Measurements from ENCODE around the gene NTNG1.

The NTNG1 gene

GRCh38 chr1:107433635-107434360 lies 293.0 kb downstream of the NTNG1 start:
- DNase-seq (no peak), ATAC-seq (ENCODE audit: insufficient read depth, low read depth) (no peak)
- Histone ChIP-seq H3K4me3 (ENCODE audit: low read depth in 1 of 2, low read length in 2 of 2) (no peak overlapping the region), H3K27ac (ENCODE audit: low read length) (no peak overlapping the region), H3K4me2 (ENCODE audit: insufficient read depth, low read length) (no peak overlapping the region), H3K36me3 (ENCODE audit: insufficient read depth, low read length) (no peaks in the 10 kb centered on the region), H4K20me1 (ENCODE audit: insufficient read depth, low read length) (no peaks in the 10 kb centered on the region), H2AFZ (ENCODE audit: low read depth, low read length) (no peak overlapping the region), H3K27me3 (ENCODE audit: insufficient read depth, low read length, poor library complexity) (no peaks in the 10 kb centered on the region), H3K9ac (ENCODE audit: low read depth, low read length) (no peak overlapping the region), H3K79me2 (ENCODE audit: insufficient read depth, low read length) (no peaks in the 10 kb centered on the region), H3K9me3 (ENCODE audit: insufficient read depth, low read length, severe bottlenecking) (no peaks in the 10 kb centered on the region), H3K4me1 (ENCODE audit: insufficient read depth, low read length) (no peaks in the 10 kb centered on the region)
- TF ChIP-seq EZH2 (IDR thresholded peaks at IDR 0.05; ENCODE audit: borderline replicate concordance, low read depth, low read length, severe bottlenecking): no peak

DNA sequence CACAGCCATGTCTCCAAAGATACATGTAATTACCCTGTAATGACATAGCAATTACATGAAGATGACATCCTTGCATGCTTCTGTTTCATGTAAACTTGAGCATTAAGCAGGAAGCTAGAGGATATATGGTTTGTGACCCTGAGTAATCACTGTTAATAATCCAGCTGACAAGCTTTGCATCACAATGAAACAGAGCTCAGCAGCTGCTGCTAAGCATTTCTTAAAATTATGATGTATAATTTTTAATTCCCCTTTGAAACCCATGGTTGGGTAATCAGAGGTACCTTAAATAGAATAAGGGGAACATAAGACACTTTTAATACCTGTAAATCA lies 293.5 kb downstream of the NTNG1 start:
- no peak overlapping the region for H3K4me3 ChIP-seq (ENCODE audit: low read depth in 1 of 2, low read length in 2 of 2)
- no peaks in the 10 kb centered on the region for H3K4me1 ChIP-seq (ENCODE audit: insufficient read depth, low read length)
- DNase-seq (no peak), ATAC-seq (ENCODE audit: insufficient read depth, low read depth) (no peak)
- no peaks in the 10 kb centered on the region for H3K79me2 ChIP-seq (ENCODE audit: insufficient read depth, low read length)
- no peaks in the 10 kb centered on the region for H3K27me3 ChIP-seq (ENCODE audit: insufficient read depth, low read length, poor library complexity)
- no peaks in the 10 kb centered on the region for H4K20me1 ChIP-seq (ENCODE audit: insufficient read depth, low read length)
- H3K9me3 ChIP-seq (ENCODE audit: insufficient read depth, low read length, severe bottlenecking): no peaks in the 10 kb centered on the region
- H3K27ac ChIP-seq (ENCODE audit: low read length): no peak overlapping the region
- no peak overlapping the region for H3K4me2 ChIP-seq (ENCODE audit: insufficient read depth, low read length)
- H2AFZ ChIP-seq (ENCODE audit: low read depth, low read length): no peak overlapping the region
- no peak for TF ChIP-seq EZH2 (IDR thresholded peaks at IDR 0.05; ENCODE audit: borderline replicate concordance, low read depth, low read length, severe bottlenecking)
- no peak for TF ChIP-seq CTCF (IDR thresholded peaks at IDR 0.05; ENCODE audit: borderline replicate concordance, extremely low read depth, low read length, poor library complexity, severe bottlenecking)
- no peaks in the 10 kb centered on the region for H3K36me3 ChIP-seq (ENCODE audit: insufficient read depth, low read length)
- H3K9ac ChIP-seq (ENCODE audit: low read depth, low read length): no peak overlapping the region

GRCh38 chr1:107436552-107437241 lies 295.9 kb downstream of the NTNG1 start:
- no peak overlapping the region for H3K4me2 ChIP-seq (ENCODE audit: insufficient read depth, low read length)
- no peaks in the 10 kb centered on the region; the same call in 1 of the 2 replicates for H3K4me1 ChIP-seq (ENCODE audit: insufficient read depth, low read length)
- TF ChIP-seq CTCF (IDR thresholded peaks at IDR 0.05; ENCODE audit: borderline replicate concordance, extremely low read depth, low read length, poor library complexity, severe bottlenecking) (no peak), EZH2 (IDR thresholded peaks at IDR 0.05; ENCODE audit: borderline replicate concordance, low read depth, low read length, severe bottlenecking) (no peak)

GRCh38 chr1:107439567-107439966 lies 298.7 kb downstream of the NTNG1 start:
- Histone ChIP-seq H3K9me3 (ENCODE audit: insufficient read depth, low read length, severe bottlenecking) (no peaks in the 10 kb centered on the region), H3K4me2 (ENCODE audit: insufficient read depth, low read length) (no peak overlapping the region), H3K36me3 (ENCODE audit: insufficient read depth, low read length) (no peaks in the 10 kb centered on the region), H2AFZ (ENCODE audit: low read depth, low read length) (no peak overlapping the region), H3K79me2 (ENCODE audit: insufficient read depth, low read length) (no peaks in the 10 kb centered on the region), H3K4me3 (ENCODE audit: low read depth in 1 of 2, low read length in 2 of 2) (no peak overlapping the region), H4K20me1 (ENCODE audit: insufficient read depth, low read length) (no peaks in the 10 kb centered on the region), H3K27ac (ENCODE audit: low read length) (no peak overlapping the region), H3K9ac (ENCODE audit: low read depth, low read length) (no peak overlapping the region), H3K4me1 (ENCODE audit: insufficient read depth, low read length) (peaks cover 29% of the 10 kb centered on the region), H3K27me3 (ENCODE audit: insufficient read depth, low read length, poor library complexity) (no peaks in the 10 kb centered on the region)
- ATAC-seq (ENCODE audit: insufficient read depth, low read depth): no peak
- DNase-seq: no peak
- TF ChIP-seq CTCF (IDR thresholded peaks at IDR 0.05; ENCODE audit: borderline replicate concordance, extremely low read depth, low read length, poor library complexity, severe bottlenecking) (no peak), EZH2 (IDR thresholded peaks at IDR 0.05; ENCODE audit: borderline replicate concordance, low read depth, low read length, severe bottlenecking) (no peak)

More at GRCh38 chr1:107436552-107437241, 295.9 kb downstream of the NTNG1 start:
- no peak overlapping the region for H3K9ac ChIP-seq (ENCODE audit: low read depth, low read length)
- DNase-seq (no peak), ATAC-seq (ENCODE audit: insufficient read depth, low read depth) (no peak)
- no peaks in the 10 kb centered on the region for H3K9me3 ChIP-seq (ENCODE audit: insufficient read depth, low read length, severe bottlenecking)
- no peak overlapping the region for H3K4me3 ChIP-seq (ENCODE audit: low read depth in 1 of 2, low read length in 2 of 2)
- H3K27me3 ChIP-seq (ENCODE audit: insufficient read depth, low read length, poor library complexity): no peaks in the 10 kb centered on the region
- no peak overlapping the region for H2AFZ ChIP-seq (ENCODE audit: low read depth, low read length)
- no peak overlapping the region for H3K27ac ChIP-seq (ENCODE audit: low read length)
- no peaks in the 10 kb centered on the region for H3K79me2 ChIP-seq (ENCODE audit: insufficient read depth, low read length)
- H3K36me3 ChIP-seq (ENCODE audit: insufficient read depth, low read length): no peaks in the 10 kb centered on the region
- no peaks in the 10 kb centered on the region for H4K20me1 ChIP-seq (ENCODE audit: insufficient read depth, low read length)

Measured in DND-41 (cell line).